ENCODE results near the gene ZNF385D.

Gene ZNF385D

DNA sequence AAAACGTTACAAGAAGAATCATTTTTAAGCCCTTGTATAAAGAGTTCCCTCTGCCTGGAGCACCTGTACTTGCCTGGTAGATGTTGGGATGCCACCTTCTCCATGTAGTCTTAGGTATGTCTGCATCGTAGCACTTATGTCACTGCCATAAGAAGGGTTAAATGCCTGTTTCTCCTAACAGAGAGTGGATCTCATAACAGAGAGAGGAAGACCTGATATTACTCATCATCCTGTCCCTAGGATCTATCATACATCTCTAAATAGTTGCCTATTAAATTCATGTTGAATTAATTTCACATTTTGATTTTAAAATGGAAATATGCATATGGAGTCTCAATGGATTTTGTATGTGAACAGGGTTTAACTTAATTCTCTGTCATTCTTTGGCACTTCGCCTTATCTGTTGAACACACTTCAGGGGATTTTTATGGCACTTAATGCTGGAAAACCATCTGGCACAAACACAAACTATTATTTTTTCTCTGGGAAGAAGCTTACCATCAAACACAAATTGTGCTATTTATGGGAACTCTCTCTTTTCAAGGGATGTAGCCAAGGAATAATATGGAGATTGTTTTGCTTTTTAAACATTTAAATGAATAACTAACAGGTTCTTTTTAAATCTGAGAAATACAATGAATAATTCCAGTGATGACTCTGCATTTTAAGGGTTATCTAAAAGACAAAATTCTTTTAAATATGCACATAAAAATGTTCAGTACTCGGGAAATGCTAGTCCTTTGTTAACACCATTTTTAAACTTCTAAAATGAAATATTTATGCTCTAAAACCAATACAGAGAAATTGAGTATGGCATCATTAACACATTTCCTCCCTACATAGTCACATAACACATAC is 230.7 kb downstream of the ZNF385D start:
- DNase-seq (ENCODE audit: extremely low spot score), result no peak
- POLR2A ChIA-PET, result no interaction called here
- TF ChIP-seq, protein P1, sequence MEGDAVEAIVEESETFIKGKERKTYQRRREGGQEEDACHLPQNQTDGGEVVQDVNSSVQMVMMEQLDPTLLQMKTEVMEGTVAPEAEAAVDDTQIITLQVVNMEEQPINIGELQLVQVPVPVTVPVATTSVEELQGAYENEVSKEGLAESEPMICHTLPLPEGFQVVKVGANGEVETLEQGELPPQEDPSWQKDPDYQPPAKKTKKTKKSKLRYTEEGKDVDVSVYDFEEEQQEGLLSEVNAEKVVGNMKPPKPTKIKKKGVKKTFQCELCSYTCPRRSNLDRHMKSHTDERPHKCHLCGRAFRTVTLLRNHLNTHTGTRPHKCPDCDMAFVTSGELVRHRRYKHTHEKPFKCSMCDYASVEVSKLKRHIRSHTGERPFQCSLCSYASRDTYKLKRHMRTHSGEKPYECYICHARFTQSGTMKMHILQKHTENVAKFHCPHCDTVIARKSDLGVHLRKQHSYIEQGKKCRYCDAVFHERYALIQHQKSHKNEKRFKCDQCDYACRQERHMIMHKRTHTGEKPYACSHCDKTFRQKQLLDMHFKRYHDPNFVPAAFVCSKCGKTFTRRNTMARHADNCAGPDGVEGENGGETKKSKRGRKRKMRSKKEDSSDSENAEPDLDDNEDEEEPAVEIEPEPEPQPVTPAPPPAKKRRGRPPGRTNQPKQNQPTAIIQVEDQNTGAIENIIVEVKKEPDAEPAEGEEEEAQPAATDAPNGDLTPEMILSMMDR (IDR thresholded peaks at IDR 0.05; ENCODE audit: control extremely low read depth, extremely low read depth, low read depth, missing control alignments), result no peak
- CTCF ChIA-PET, result interaction anchor here (1.0 to 1.5 kb wide), 2 partner anchors 9 to 14 kb away, joined by 3 read pairs; no protein-coding TSS in a partner anchor

DNA sequence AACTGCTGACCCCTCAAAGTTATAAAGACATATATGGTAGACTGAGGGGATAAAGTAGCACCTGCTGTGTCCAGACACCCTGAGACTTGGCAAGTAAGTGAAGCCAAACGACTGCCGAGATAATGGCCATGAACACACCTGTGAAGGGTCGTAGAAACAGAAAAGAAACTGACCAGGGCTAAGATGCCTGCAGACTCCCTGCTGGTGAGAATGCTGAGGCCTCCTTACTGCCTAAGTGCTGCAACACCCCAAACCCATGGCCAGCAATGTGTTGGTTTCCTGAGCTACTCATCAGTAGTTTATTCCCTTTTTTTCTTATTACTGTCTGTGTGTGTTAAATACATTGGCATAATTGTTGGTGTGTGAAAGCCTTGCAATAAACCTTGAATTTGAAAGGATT is 233.8 kb downstream of the ZNF385D start:
- TF ChIP-seq, protein P1 (IDR thresholded peaks at IDR 0.05; ENCODE audit: control extremely low read depth, extremely low read depth, low read depth, missing control alignments), result no peak
- POLR2A ChIA-PET, result no interaction called here
- CTCF ChIA-PET, result no interaction called here
- DNase-seq (ENCODE audit: extremely low spot score), result no peak

DNA sequence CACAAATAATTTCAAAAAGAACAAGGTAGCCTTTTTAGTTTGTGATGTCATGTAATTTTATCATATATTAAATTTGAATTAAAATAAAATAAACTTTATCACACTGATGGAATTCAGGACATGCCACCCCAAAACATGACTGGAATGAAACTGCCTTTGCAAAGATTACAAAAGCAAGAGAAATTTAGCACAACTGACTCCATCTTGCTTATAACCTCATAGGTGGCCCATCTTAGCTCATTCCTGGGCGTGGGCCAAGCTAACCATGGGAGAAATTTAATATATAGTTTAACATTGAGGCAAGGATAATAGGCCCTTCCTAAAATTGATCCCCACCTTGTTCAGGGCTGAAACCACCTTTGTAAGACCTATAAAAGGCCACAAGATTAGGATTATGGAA is 235.6 kb downstream of the ZNF385D start:
- CTCF ChIA-PET, result interaction anchor here (1.8 kb wide), 1 partner anchor 25 kb away, joined by 4 read pairs; no protein-coding TSS in a partner anchor
- TF ChIP-seq, protein P1 (IDR thresholded peaks at IDR 0.05; ENCODE audit: control extremely low read depth, extremely low read depth, low read depth, missing control alignments), result no peak
- POLR2A ChIA-PET, result no interaction called here
- no peak for DNase-seq (ENCODE audit: extremely low spot score)

DNA sequence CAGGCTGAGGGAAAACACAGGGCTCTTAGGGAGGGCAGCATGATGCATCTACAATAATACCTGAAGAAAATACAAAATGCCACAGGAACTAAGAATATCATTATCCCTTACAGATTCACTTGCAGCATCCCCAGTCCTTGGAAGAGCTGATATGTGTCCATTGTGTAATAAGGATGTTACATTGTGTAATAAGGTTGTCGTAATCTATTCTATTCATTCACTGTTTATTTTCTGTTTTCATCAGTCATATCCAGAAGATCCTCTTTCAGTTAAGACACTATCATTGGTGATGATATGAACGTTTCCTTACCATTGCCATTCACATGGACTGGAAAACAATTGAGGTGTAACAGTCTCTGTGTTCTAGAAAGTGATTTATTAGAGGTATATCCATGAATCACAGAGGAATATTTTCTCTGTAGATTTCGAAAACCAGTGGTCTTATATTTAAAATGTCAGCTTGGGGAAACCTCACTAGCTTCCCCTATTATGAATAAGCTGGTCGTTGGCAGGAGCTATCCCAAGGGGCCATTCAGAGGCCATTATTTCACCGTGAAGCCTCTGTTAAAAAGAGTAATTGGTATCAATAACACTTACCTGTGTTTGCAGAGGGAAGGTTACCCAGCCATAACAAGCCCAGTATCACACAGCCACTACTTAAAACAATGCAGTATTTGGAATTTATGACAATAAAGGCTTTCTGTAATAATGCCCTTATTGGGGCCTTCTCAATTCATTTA is 241.1 kb downstream of the ZNF385D start:
- TF ChIP-seq, protein P1 (IDR thresholded peaks at IDR 0.05; ENCODE audit: control extremely low read depth, extremely low read depth, low read depth, missing control alignments), result no peak
- ChIA-PET POLR2A (no interaction called here), CTCF (interaction anchor here (1.0 kb wide), 1 partner anchor 10 kb away, joined by 3 read pairs; no protein-coding TSS in a partner anchor)
- no peak for DNase-seq (ENCODE audit: extremely low spot score)

DNA sequence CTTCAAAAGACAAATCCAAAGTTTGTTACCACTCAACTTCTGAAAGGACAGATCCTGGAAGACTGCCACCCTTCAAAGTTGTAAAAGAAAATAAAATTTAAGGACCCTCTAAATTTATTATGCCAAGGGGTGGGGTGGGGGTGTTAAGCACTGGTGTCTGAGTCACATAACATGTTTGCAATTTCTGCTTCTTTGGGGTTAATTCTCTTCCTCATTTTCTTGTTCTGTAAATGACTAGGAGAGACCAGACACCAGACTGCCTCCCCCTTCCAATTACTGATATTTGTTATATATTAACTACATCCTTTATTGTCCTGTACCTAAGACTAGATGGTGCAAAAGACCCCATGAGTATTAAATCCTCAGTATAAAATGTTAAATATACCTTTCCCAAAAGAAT is 242.8 kb downstream of the ZNF385D start:
- TF ChIP-seq, protein P1 (IDR thresholded peaks at IDR 0.05; ENCODE audit: control extremely low read depth, extremely low read depth, low read depth, missing control alignments), result no peak
- DNase-seq (ENCODE audit: extremely low spot score), result no peak
- ChIA-PET POLR2A (no interaction called here), CTCF (no interaction called here)

DNA sequence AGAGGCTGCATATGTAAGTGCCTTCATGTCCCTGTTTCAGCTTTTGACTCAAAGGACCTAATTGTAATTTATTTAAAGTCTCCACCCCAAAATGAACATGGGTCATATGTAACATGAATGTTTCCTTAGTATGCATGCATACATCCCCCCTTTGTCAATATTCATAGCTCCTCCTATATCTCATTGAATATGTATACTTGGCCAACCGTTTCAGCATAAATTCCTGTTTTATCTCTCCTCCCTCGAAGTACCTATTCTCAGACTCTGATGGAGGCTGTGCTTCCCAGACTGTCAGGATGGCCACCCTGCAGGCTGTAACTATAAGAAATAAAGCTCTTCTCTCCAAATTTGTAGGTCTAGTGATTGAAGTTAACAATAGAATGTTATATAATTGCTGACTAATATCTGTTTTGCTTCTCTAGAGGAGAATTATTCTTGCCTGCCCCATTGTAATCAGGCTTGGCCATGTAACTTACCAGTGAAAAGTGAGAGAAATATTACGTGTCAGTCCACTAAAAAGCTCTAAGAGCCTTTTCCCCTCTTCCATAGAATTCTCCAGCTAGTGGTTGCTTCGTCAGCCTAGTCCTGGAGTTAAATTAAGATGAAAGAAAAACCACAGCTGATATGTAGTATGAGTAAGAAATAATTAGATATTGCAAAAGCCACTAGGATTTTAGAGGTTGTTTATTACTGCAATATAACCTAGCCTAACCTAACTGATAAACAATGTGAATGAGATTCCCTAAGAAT is 245.1 kb downstream of the ZNF385D start:
- POLR2A ChIA-PET, result no interaction called here

More for the DNA sequence above, 245.1 kb downstream of the ZNF385D start:
- CTCF ChIA-PET, result interaction anchor here (1.0 to 1.1 kb wide), 2 partner anchors 9 to 14 kb away, joined by 3 read pairs; no protein-coding TSS in a partner anchor
- DNase-seq (ENCODE audit: extremely low spot score), result no peak
- TF ChIP-seq, protein P1 (IDR thresholded peaks at IDR 0.05; ENCODE audit: control extremely low read depth, extremely low read depth, low read depth, missing control alignments), result no peak
